ENCODE results near the gene C1orf210. TPM values are rescaled to one million over a fixed set of nuclear protein-coding genes. Genes with fewer than 3 reads are reported as not detected.

C1orf210 gene
- total and polyA plus RNA-seq, 2 donors (not counting 1 experiment from before 2014, with no cell fraction given), result not detected

- WGBS (ENCODE audit: insufficient coverage), result 7% methylated on average over 25 of the region's 29 CpGs
- H3K9me3 ChIP-seq (ENCODE audit: control extremely low read depth in 1 of 3, control insufficient read depth in 2 of 3, insufficient read depth in 1 of 3, low read length in 2 of 3), result peaks cover 0 to 4% (median 0%) of the 10 kb centered on the region in 3 donors
- Mint-ChIP-seq H3K4me1 (peaks cover 26% of the 10 kb centered on the region), H3K27ac (no peak overlapping the region), H3K27me3 (peaks cover 24% of the 10 kb centered on the region), H3K4me3 (peak overlapping the region; percentile 79), H3K9me3 (ENCODE audit: insufficient read depth) (no peaks in the 10 kb centered on the region)
- peaks cover 0 to 14% (median 4%) of the 10 kb centered on the region in 4 experiments for H3K27me3 ChIP-seq (replicated peaks in 1 of 4; ENCODE audit: control extremely low read depth in 1 of 4, control insufficient read depth in 3 of 4, insufficient read depth in 4 of 4, low read length in 3 of 4)
- H3K36me3 ChIP-seq (replicated peaks in 1 of 2; ENCODE audit: control extremely low read depth in 1 of 2, control insufficient read depth in 1 of 2, extremely low read depth in 1 of 2, insufficient read depth in 2 of 2, low read length in 1 of 2), result no peaks in the 10 kb centered on the region
- H3K9ac ChIP-seq (ENCODE audit: low read length), result peak overlapping the region; percentile 39
- ChIA-PET CTCF (no interaction called here), POLR2A (no interaction called here)
- H4K20me1 ChIP-seq (ENCODE audit: control insufficient read depth, insufficient read depth, low read length, poor library complexity, severe bottlenecking), result no peaks in the 10 kb centered on the region
- intact Hi-C loops (cut with micrococcal nuclease), result no loop called here
- peak overlapping the region in 4 of 5 experiments; percentile 22 to 55 (median 42) for H3K4me3 ChIP-seq (ENCODE audit: control extremely low read depth in 1 of 5, extremely low read depth in 1 of 5, insufficient read depth in 1 of 5, low read depth in 2 of 5, low read length in 4 of 5)
- no peaks in the 10 kb centered on the region for H3K79me2 ChIP-seq (ENCODE audit: control insufficient read depth, insufficient read depth, low read length)
- H2AFZ ChIP-seq (ENCODE audit: insufficient read depth, low read depth, low read length, poor library complexity, severe bottlenecking), result peak overlapping the region; percentile 75
- peak overlapping the region; percentile 79 for H3K4me2 ChIP-seq (replicated peaks; ENCODE audit: low read depth, low read length, poor library complexity, severe bottlenecking)
- H3K27ac ChIP-seq (ENCODE audit: low read length in 2 of 2), result no peak overlapping the region
- DNase-seq (no peak), ATAC-seq (ENCODE audit: low read depth) (no peak)
- peaks cover 14 to 19% of the 10 kb centered on the region in 2 donors for H3K4me1 ChIP-seq (ENCODE audit: control insufficient read depth in 2 of 2, insufficient read depth in 2 of 2, low read length in 2 of 2)
- TF ChIP-seq EZH2 (IDR thresholded peaks at IDR 0.05; ENCODE audit: borderline replicate concordance, insufficient read depth, low read depth, low read length, poor library complexity, severe bottlenecking) (no peak), CTCF (IDR thresholded peaks at IDR 0.05) (no peak)
These were observed 14.8 kb downstream of the C1orf210 start for GRCh38 chr1:43270421-43271095.

GRCh38 chr1:43269627-43270375 is 15.6 kb downstream of the C1orf210 start, which contains the start of gene TMEM125:
Gene TMEM125, plus strand, starts transcription at chr1:43269983. Its CDS starts 2,740 bp downstream, at chr1:43272723.
- Histone ChIP-seq H3K4me2 (replicated peaks; ENCODE audit: low read depth, low read length, poor library complexity, severe bottlenecking) (peak within 1 kb of the TSS; percentile 79), H3K27me3 (replicated peaks in 1 of 4; ENCODE audit: control extremely low read depth in 1 of 4, control insufficient read depth in 3 of 4, insufficient read depth in 4 of 4, low read length in 3 of 4) (peaks cover 0 to 14% (median 4%) of the 10 kb centered on the region in 4 experiments), H3K4me1 (ENCODE audit: control insufficient read depth in 2 of 2, insufficient read depth in 2 of 2, low read length in 2 of 2) (peaks cover 14 to 19% of the 10 kb centered on the region in 2 donors), H3K79me2 (ENCODE audit: control insufficient read depth, insufficient read depth, low read length) (no peaks in the 10 kb centered on the region), H3K4me3 (ENCODE audit: control extremely low read depth in 1 of 5, extremely low read depth in 1 of 5, insufficient read depth in 1 of 5, low read depth in 2 of 5, low read length in 4 of 5) (peak within 1 kb of the TSS in 4 of 5 experiments; percentile 22 to 55 (median 42)), H2AFZ (ENCODE audit: insufficient read depth, low read depth, low read length, poor library complexity, severe bottlenecking) (peak within 1 kb of the TSS; percentile 75), H3K36me3 (replicated peaks in 1 of 2; ENCODE audit: control extremely low read depth in 1 of 2, control insufficient read depth in 1 of 2, extremely low read depth in 1 of 2, insufficient read depth in 2 of 2, low read length in 1 of 2) (no peaks in the 10 kb centered on the region), H4K20me1 (ENCODE audit: control insufficient read depth, insufficient read depth, low read length, poor library complexity, severe bottlenecking) (no peaks in the 10 kb centered on the region), H3K27ac (ENCODE audit: low read length in 2 of 2) (no peak within 1 kb of the TSS), H3K9ac (ENCODE audit: low read length) (peak within 1 kb of the TSS; percentile 39), H3K9me3 (ENCODE audit: control extremely low read depth in 1 of 3, control insufficient read depth in 2 of 3, insufficient read depth in 1 of 3, low read length in 2 of 3) (peaks cover 0 to 4% (median 0%) of the 10 kb centered on the region in 3 donors)
- CTCF ChIA-PET, result no interaction called here
- ATAC-seq (ENCODE audit: low read depth), result no peak
- TF ChIP-seq CTCF (IDR thresholded peaks at IDR 0.05) (no peak), EZH2 (IDR thresholded peaks at IDR 0.05; ENCODE audit: borderline replicate concordance, insufficient read depth, low read depth, low read length, poor library complexity, severe bottlenecking) (no peak)
- H3K4me1 Mint-ChIP-seq, result peaks cover 26% of the 10 kb centered on the region
- POLR2A ChIA-PET, result no interaction called here
- intact Hi-C loops (cut with micrococcal nuclease), result no loop called here
- no peaks in the 10 kb centered on the region for H3K9me3 Mint-ChIP-seq (ENCODE audit: insufficient read depth)
- H3K27ac Mint-ChIP-seq, result no peak within 1 kb of the TSS
- DNase-seq, result no peak
- peak within 1 kb of the TSS; percentile 79 for H3K4me3 Mint-ChIP-seq
- WGBS (ENCODE audit: insufficient coverage), result 90% methylated on average over 7 of the region's 7 CpGs
- H3K27me3 Mint-ChIP-seq, result peaks cover 24% of the 10 kb centered on the region
